Testis (tissue), 2 donors: ENCODE data around the gene PPP6R2.

Experiments used
- CTCF ChIP-seq, 3 experiments: fragments of 450-650 bp in 2 of 3; fragments of 200-600 bp in 1 of 3; sonication (generic) in 1 of 3; IDR thresholded peaks; one replicate each; pipeline ENCODE4 v1.5.1; 2016 to 2019; ENCODE audit warnings: antibody characterized with exemption in 3 of 3, mild to moderate bottlenecking in 2 of 3, moderate library complexity in 1 of 3
- POLR2A ChIP-seq: fragments of 450-650 bp; IDR thresholded peaks from one replicate; pipeline ENCODE4 v1.6.1; 2017; ENCODE audit warnings: antibody characterized with exemption, mild to moderate bottlenecking, moderate library complexity

GRCh38 chr22:50346470-50346869 is 3.3 kb downstream of the PPP6R2 start:
- TF ChIP-seq CTCF (IDR thresholded peaks at IDR 0.05) (no peak), POLR2A (no peak)
